ENCODE results near the gene SPEN.

The SPEN gene

DNA sequence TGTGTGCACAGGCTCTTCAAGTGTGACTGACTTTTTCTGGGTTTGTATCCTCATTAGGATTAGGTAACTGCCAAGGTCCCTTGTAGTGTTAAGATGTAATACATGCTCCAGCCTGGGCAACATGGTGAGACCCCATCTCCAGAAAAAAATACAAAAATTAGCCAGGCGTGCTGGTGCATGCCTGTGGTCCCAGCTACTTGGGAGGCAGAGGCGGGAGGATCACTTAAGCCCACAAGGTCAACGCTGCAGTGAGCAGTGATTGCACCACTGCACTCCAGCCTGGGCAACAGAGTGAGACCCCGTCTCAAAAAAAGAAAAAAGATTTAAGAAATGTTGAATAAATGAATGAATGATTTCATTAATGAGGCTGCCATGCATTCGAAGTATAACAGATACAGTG lies 113.3 kb downstream of the SPEN start:
- peaks cover 13% of the 10 kb centered on the region for H3K36me3 Mint-ChIP-seq (ENCODE audit: low read depth)
- H3K4me1 Mint-ChIP-seq, result peaks cover 60% of the 10 kb centered on the region
- H3K27me3 Mint-ChIP-seq (ENCODE audit: low read depth, poor library complexity), result peaks cover 4% of the 10 kb centered on the region
- H3K9me3 Mint-ChIP-seq, result no peaks in the 10 kb centered on the region
- no peak for DNase-seq
- H3K27ac Mint-ChIP-seq, result no peak overlapping the region
- H3K4me3 Mint-ChIP-seq, result no peak overlapping the region
- TF ChIP-seq, protein P1, sequence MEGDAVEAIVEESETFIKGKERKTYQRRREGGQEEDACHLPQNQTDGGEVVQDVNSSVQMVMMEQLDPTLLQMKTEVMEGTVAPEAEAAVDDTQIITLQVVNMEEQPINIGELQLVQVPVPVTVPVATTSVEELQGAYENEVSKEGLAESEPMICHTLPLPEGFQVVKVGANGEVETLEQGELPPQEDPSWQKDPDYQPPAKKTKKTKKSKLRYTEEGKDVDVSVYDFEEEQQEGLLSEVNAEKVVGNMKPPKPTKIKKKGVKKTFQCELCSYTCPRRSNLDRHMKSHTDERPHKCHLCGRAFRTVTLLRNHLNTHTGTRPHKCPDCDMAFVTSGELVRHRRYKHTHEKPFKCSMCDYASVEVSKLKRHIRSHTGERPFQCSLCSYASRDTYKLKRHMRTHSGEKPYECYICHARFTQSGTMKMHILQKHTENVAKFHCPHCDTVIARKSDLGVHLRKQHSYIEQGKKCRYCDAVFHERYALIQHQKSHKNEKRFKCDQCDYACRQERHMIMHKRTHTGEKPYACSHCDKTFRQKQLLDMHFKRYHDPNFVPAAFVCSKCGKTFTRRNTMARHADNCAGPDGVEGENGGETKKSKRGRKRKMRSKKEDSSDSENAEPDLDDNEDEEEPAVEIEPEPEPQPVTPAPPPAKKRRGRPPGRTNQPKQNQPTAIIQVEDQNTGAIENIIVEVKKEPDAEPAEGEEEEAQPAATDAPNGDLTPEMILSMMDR (IDR thresholded peaks at IDR 0.05), result no peak

DNA sequence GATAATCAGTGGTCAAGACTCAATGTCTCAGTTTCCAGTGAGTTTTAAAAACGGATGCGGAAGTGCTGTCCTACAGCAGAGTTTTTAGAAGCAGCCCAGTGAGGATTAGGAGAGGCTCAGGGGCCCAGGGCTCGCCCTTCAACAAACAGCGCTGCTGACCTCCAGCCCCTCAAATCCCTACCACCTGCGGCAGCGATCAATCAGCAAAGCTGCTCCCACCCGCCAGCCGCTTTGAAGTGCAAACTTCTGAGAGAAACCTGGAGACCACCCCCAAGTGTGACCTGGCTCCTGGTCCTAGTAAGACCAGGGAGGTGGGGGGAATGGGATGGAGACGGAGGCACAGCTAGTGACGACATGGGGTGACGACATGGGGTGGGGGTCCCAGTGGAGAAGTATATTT lies 114.0 kb downstream of the SPEN start:
- H3K27me3 Mint-ChIP-seq (ENCODE audit: low read depth, poor library complexity), result peaks cover 4% of the 10 kb centered on the region
- no peak overlapping the region for H3K4me3 Mint-ChIP-seq
- no peak for DNase-seq
- peaks cover 64% of the 10 kb centered on the region for H3K4me1 Mint-ChIP-seq
- TF ChIP-seq, protein P1 (IDR thresholded peaks at IDR 0.05), result no peak
- H3K9me3 Mint-ChIP-seq, result no peaks in the 10 kb centered on the region
- no peak overlapping the region for H3K27ac Mint-ChIP-seq
- H3K36me3 Mint-ChIP-seq (ENCODE audit: low read depth), result peaks cover 18% of the 10 kb centered on the region

DNA sequence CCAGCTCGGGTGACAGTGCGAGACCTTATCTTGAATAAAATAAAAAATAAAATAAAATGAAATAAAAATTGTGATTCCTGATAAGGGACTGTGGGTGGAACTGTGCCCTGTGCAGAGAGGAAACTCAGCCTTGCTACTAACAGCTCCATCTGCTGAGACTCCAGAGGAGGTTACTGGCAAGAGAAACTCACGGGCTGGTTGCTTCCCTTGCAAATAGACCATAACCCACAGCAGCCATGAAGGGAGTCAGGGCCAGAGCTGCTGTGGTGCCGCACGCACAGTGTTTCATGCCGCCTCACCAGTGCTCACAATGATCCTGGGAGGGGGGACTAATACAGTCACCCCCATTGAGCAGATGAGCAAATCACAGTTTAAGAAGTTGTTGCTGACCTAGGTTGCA lies 114.7 kb downstream of the SPEN start:
- no peak overlapping the region for H3K27ac Mint-ChIP-seq
- TF ChIP-seq, protein P1 (IDR thresholded peaks at IDR 0.05), result no peak
- H3K4me3 Mint-ChIP-seq, result no peak overlapping the region
- peaks cover 59% of the 10 kb centered on the region for H3K4me1 Mint-ChIP-seq
- peaks cover 25% of the 10 kb centered on the region for H3K36me3 Mint-ChIP-seq (ENCODE audit: low read depth)
- no peaks in the 10 kb centered on the region for H3K9me3 Mint-ChIP-seq
- peaks cover 4% of the 10 kb centered on the region for H3K27me3 Mint-ChIP-seq (ENCODE audit: low read depth, poor library complexity)
- DNase-seq, result no peak

DNA sequence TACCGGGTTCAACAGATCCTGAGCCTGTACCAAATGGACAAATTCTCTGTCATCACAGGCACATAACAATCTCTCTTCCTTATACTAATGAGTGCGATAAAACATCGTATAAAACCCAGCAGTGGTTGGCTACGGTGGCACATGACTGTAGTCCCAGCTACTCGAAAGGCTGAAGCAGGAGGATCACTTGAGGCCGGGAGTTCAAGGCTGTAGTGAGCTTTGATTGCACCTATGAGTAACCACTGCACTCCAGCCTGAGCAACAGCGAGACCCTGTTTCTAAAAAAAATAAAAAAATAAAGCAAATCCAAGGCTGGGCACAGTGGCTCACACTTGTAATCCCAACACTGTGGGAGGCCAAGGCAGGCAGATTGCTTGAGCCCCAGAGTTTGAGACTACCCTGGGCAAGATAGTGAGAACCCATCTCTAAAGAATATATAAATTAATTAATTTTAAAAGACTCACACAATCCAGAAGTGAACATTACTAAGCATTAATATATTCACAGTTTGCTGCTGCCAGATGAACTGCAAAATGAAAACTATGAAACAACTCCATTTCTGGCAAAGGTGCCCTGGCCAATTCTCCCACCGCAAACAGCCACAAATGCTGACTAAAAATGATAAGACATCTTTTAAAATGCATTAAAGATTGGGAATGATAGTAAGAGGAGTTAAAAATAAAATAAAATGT lies 115.3 kb downstream of the SPEN start:
- peaks cover 2% of the 10 kb centered on the region for H3K9me3 Mint-ChIP-seq
- peaks cover 53% of the 10 kb centered on the region for H3K4me1 Mint-ChIP-seq

DNA sequence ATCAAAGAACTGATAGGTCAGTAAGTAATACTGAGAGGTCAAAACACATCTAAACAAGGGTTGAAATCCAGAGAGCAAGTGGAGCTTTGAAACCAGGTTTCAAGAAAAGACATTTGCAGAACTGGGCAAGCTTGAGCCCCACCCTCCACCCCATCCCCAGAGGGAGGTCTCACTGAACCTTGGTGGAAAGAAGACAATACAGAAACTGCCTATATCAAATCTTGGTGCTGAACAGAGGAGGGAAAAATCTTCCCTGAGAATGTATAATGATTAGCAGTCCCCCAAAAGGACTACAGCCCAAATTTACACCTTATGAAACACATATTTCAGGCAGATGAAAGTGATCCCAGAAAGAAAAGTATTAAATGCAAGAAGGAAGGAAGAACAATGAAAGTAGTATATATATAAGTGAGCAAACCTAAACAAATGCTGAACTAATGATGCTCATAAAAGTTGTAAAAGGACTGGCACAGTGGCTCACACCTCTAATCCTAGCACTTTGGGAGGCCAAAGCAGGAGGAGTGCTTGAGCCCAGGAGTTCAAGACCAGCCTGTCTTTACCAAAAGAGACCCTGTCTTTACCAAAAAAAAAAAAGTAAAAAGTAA lies 116.0 kb downstream of the SPEN start:
- no peak overlapping the region for H3K27ac Mint-ChIP-seq

More for the DNA sequence above, 115.3 kb downstream of the SPEN start:
- H3K27me3 Mint-ChIP-seq (ENCODE audit: low read depth, poor library complexity), result peaks cover 4% of the 10 kb centered on the region
- DNase-seq, result no peak
- TF ChIP-seq, protein P1 (IDR thresholded peaks at IDR 0.05), result no peak
- no peak overlapping the region for H3K27ac Mint-ChIP-seq
- H3K36me3 Mint-ChIP-seq (ENCODE audit: low read depth), result peaks cover 32% of the 10 kb centered on the region
- H3K4me3 Mint-ChIP-seq, result no peak overlapping the region

More for the DNA sequence above, 116.0 kb downstream of the SPEN start:
- Mint-ChIP-seq H3K27me3 (ENCODE audit: low read depth, poor library complexity) (peaks cover 8% of the 10 kb centered on the region), H3K4me1 (peaks cover 46% of the 10 kb centered on the region), H3K9me3 (peaks cover 9% of the 10 kb centered on the region), H3K4me3 (no peak overlapping the region), H3K36me3 (ENCODE audit: low read depth) (peaks cover 38% of the 10 kb centered on the region)
- TF ChIP-seq, protein P1 (IDR thresholded peaks at IDR 0.05), result no peak
- no peak for DNase-seq

Measured in nephron progenitor cell (in vitro differentiated cells).